ENCODE results near the gene DMAP1.

Gene DMAP1

DNA sequence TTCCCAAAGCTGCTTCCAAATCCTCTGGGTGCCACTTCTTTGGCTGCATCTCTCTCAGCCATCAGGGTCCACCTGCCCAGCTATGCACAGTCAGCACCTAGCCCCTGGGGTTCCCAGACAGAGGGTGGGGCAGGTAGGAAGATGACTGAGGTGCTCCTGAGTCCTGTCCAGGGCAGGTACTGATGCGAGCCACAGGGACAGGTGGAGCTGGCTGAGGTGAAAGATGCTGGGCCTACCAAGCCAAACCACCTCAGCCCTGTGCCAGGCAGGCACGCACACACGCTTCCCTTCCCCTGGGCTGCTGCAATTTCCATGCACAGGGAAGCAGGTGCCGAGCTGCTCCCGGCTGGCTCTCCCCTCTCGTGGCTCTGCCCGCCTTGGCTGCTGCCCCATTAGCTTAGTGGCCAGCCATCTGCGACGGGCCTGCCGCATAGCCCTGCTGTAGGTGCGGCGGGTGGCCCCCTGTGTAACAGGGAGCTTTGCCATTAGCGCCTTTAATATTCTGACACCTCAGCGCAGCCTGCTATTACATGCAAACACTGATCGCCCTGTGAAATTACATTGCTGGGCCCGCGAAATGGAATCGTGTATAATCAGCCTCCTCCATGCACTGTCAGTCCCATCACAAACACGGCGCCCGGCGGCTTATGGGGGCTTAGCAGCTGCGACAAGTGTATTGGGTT, 38.9 kb downstream of the DMAP1 start:
- no peak for DNase-seq (ENCODE audit: low read depth in 3 of 3)

DNA sequence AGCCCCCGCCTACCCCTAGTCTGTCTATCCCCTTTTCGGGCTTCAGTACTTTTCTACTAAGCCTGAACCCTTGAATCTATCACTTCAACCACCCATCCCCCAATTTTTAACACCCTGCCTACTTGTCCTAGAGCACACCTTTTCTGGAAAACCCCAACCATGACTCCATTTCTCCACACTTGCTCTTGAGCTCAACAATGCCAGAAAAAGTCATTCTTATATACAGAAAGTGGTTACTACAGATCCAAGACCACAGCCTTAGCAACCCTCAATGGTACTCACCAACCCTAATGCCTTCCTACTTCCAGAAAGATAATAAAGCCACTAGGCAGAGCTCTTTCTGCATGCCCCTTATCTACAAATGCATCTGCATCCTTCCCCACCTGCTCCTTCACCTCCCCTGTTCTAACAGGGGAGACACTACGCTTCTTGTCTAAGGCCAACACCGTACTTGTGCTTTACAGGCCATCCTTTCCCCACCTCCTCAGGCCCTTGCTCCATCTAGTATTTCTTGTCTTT, 41.2 kb downstream of the DMAP1 start:
- DNase-seq (ENCODE audit: low read depth in 3 of 3) = no peak

DNA sequence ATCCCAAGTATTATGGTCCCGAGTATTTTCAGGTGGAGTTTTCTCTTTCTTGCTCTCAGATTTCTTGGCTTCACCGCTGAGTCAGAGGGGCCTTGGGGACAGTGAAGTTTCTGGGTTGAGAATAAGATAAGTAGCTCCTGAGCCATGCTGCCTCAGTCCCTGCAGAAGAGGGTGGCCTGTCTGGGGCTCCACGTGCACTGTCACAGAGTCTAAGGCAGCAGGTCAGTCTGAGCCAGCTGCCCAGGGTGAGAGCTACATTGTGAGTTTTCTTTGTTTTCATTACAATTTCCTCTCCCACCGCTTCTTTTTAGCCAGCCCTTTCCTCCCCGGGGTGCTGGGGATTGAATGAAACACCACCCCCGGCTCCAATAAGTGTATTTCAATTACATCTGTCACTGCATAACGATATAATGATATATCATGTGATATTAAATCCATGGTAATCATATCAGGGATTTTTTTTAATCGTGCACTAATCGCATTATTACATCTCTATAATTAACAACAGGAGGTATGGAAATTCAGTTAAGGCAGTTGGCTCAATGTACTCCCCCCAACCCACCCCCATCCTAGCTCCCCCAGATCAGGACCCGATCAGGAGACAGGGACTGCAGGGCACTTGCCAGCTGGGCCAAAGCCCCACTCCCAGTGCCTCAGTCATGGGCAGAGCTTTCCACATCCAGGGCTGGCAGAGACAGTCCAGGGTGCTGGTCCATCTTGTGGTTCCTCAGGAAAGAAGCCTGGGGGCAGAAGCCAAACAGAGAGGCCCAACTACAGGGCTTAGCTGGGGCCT, 43.7 kb downstream of the DMAP1 start:
- DNase-seq (ENCODE audit: low read depth in 3 of 3) = no peak

DNA sequence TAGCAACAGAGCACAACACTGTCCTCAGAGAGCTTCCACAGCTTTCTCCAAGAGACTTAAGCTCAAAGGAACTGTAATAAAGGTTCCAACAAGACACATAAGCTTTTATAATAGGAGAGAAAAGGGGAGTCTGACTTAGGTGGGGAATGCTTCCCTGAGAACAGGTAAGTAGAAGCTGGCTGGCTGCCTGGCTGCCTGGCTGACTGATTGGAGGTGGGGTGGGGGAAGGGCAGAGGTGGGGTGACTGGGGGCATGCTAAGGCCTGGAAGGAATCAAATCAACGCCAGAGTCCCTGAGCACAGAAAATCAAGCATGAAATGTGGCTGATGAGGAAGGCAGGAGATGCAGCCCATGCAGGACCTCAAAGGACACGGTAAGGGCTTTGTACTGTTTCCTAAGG, 45.8 kb downstream of the DMAP1 start:
- DNase-seq (ENCODE audit: low read depth in 3 of 3) = no peak

DNA sequence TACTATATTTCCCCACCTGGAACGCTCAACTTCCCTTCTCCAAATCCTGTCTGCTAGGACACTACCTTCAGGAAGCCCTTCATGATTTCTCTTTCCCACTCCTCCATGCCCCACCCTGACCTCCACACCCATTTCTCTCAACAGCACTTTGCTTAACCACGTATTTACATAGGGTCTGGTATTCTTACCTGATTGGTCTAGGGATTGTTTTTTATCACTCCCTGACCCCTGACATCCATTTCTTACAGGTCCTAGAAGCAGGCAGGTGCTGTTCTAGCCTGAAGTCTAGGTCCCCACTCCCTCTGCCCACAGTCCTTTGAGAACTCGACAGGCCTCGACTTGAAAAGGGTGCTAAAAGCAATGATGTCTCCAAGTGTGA, 47.5 kb downstream of the DMAP1 start:
- no peak for DNase-seq (ENCODE audit: low read depth in 3 of 3)

DNA sequence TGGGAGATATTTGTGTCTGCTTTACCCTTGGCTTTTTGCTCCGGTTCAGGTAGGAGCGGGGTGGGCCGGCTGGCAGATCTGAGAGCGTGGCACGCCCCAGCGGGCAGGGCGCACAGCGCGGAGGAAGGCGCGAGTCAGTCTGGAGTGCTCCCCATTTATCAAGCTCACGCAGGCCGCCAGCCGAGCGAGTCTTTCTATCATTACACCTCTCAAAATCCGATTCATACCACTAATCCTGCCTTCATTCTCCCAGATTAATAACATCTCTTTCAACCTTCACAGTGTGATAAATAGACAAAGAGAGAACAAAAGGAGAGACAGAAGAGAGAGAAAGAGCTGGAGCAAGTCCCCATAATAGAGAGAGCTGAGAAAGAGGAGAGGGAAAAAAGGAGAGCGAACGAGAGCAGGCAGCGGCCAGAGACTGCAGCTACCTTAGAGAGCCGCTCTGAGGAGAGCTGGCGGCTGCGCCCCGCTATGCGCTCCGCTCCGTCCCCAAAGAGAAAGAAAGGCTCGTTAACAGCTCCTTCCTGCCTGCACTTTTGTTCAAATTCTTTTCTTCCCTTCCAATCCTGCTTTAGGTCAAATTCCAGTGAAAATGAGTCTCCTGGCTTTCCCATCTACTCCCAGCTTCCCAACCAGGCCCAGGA, 48.0 kb downstream of the DMAP1 start:
- DNase-seq (ENCODE audit: low read depth in 3 of 3) = no peak

DNA sequence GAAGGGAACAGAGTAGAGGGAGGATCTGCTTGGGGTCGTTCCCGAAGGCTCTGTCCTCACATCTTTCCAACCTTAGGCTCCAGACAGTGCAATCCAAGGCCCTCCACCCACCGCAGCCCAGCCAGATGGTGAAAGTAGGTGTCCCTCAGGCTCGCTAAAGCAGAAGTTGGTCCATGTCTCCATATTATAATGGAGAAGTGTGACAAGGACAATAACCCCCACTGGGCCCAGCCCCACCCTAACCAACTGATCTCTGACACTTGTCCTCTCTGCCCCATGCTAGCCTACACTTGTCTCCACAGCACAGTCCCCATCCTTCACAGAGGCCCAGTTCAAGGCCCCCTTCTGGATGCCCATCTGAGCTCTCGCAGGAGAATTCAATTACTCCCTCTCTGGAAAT, 48.7 kb downstream of the DMAP1 start:
- DNase-seq (ENCODE audit: low read depth in 3 of 3) = no peak

DNA sequence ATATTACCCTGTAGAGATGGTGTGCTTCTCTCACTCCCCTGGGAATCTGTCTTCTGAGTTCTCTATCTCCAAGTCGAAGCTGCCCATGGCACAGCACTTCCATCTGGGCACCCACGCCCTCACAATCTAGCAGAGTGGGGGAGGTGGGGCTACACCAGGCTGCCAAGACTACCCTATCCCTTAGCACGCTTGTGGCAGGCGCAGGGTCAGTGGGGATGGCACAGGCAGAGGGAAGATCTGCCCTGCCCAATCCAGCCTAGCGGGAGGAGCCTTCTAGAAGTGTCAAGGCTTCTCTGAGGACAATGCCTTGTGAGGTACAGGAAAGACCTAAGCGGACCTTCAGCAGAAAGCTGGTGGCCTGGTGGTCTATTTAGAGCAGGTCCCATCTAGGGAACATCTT, 49.1 kb downstream of the DMAP1 start:
- no peak for DNase-seq (ENCODE audit: low read depth in 3 of 3)

DNA sequence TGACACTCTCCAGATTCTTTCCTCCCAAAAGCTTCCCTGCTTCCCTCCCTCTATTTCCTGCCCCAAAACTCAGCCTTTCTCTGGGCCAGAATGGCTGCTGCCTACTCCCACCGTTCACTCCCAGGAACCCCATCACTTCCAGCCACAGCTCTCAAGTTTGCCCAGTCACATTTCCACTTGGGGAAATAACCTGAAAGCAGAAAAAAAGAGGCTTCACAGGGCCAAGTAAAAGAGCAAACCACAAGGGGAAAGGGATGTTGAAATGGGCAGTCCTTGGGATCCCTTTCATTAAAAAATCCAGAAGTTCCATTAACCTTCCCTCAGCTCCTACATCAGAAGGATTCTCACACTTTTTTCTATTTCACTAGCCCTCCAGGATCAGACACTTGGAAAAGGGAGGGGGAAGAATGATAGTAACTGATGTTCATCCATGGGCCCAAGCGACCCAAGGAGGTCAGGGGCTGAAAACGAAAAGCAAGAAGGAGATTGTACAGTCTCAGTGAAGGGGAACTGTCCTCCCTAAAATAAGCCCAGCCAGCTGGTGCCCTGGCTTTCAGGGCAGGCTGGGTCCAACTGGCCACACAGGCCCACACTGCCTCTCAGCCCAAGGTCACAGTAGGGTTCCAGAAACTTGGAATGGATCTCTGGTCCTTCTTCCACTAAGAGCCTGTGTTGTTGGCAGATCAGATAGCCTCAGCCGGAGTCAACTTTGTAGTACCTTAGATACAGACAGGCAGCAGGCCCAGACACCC, 49.7 kb downstream of the DMAP1 start:
- DNase-seq (ENCODE audit: low read depth in 3 of 3) = no peak

DNA sequence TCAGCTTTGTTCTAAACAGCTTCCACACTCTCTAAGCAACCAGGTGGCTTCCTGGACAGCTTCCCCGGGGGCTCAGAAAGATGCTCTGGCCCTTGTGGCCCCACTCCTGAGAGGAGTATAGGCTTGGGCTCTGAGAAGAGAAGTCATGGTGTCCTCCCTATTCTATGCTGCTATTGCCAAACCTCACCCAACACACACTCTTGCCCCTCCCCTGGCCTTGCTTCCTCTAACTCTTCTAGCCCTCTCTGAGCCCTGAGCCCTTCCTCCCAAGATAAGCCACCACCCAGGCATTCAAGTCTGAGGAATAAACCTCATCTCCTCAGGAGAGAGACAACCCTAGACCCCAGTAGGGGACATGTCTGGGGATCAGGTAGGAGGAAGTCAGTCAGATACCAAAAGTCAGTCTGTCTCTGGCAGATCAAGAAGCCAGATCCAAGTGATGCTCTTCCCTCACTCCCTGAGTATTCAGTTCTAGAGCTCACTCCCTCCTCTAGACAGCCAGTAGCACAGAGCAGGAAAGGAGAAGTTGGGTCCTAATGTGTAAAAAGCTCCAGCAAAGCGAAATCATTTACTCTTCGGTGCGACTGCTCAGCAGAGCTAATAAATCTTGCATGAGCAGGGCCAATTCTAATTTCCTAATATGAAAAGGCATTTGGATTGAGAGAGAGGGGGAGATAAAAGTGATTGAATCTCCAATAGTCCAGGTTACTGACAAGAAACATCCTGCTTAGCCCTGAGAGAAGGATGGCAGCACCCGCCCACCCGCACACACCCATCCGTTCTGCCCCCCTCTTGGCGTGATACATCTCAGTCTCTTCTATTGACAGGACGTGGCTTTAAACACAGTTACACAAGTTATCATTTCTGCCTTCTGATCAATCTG, 50.5 kb downstream of the DMAP1 start:
- no peak for DNase-seq (ENCODE audit: low read depth in 3 of 3)

DNA sequence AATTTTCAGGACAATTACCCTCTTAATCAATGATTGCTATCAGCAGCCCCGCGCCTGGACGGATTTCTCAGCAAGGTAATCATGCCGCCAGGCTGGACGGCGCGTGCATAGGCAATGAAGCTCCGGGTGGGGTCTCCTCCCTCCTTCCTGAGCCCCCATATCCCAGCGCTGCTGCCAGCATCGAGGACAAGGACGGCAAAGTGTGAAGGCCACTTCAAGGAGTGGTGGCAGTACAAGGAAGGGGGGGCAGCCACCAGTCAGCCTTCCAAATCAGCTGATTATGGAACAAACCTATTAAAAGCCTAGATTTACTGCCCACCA, 51.1 kb downstream of the DMAP1 start:
- DNase-seq (ENCODE audit: low read depth in 3 of 3) = no peak

DNA sequence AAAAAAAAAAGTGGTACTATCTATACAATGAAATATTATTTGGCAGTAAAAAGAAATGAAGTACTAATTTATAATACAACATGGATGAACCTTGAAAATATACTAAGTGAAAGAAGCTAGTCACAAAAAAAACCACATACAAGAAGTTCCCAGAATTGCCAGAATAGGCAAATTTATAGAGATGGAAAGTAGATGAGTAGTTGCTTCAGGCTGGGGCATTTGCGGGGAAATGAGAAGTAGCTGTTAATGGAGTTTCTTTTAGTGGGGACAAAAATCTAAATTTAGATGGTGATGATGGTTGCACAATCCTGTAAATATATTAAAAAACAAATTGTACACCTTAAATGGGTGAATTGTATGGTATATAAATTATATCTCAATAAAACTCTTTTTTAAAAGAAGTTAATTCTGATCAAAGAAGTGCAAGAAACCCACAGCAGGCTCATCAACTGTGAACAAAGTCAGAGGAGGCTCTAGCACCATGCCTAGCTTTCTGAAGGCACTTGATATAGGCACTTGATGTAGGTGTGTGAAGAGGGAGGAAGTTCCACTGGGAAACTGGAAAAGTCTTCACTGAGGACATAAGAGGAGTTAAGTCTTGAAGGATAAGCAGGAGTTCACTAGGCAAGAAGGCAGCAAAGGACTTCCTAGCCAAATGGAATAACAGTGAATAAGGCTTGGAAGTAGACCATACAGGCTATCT, 52.5 kb downstream of the DMAP1 start:
- DNase-seq (ENCODE audit: low read depth in 3 of 3) = no peak

DNA sequence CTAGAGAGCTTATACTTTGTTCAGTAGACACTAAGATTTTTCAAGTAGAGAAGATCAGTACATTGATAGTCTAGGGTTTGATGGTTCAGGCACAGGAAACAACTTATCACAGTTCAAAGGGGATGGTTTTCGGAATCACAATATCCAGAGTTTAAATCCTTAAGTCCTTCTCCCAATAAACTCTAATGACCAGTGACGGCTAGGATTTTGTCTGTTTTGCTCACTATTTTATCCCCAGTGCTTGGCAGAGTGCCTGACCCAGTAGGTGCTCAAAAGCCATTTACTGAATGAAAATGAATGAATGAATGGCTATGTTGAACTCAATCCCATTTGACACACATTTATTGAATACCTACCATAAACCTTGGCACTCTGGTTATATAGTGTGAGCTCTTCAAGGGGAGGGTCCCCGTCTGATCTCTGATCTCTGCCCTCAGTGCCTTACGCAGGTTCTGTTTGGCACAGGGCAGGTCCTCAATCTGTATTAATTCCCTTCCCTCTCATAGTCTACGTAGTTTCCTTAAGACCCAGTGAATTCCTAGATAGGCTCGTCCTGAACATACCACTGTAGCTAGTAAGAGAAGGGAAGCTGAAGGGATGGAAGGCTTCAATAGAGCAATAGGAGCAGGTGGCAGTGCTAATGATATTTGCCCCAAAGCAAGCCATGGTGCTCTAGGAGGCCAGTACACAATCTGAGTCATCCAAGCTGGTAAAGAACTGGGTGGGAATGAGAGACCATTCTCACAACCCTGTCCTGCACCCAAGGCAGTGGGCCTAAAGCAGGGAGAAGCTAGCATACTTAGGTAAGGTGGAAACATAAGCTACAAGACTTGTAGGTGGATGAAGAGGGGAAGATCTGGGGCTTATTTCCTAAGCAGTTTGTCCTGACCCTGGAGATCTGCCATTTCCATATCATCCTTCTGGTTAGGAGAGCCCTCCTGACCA, 53.4 kb downstream of the DMAP1 start:
- DNase-seq (ENCODE audit: low read depth in 3 of 3) = no peak

DNA sequence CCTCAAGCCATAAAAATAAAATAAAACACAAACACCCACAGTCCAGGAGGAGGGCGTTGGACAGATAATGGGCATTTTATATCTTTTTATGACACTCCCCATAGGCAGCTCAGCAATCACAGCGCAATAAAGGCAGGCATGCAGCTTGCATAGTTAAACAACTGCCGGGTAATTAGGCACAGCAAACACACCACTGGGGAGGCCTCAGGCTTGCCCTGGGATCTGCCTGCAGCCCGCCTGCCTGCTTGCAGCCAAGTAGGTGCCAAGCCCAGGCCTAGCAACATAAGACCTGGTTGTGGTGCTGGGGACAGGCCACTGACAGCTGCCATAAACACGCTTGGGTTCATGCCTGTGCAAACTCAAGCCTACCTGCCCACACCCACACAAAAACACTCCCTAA, 54.2 kb downstream of the DMAP1 start:
- DNase-seq (ENCODE audit: low read depth in 3 of 3) = no peak

DNA sequence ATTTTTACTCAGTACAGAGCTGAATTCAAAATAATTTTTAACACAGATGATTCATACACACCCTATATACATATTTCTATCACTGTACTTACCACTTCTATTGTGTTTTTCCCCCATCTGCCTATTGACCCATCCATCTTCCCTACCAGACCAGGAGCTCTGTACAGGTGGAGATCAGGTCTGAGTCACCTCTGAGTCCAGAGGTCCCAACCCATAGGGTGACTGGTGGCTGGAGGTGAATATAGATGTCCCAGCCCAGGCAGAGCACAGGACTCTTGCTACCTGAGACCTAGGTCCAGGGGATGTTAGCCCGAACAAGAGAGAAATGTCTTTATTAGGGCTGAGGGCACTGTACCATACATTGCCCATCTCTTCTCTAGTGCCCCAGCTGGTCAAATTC, 54.8 kb downstream of the DMAP1 start:
- no peak for DNase-seq (ENCODE audit: low read depth in 3 of 3)

All from stimulated activated CD4-positive, alpha-beta T cell treated with anti-CD3 and anti-CD28 coated beads, TNF-alpha, amount 100 ng/mL, for 4 hours (primary cell).